Aorta (tissue), 5 donors: ENCODE data around the gene FRMD4A. TPM values are rescaled to one million over a fixed set of nuclear protein-coding genes. Genes with fewer than 3 reads are reported as not detected.

Experiments used
- ATAC-seq: fragments of 200-7000 bp; cut with Tn5 transposase; one replicate; pipeline ENCODE4 v1.9.1; 2022; ENCODE audit warnings: moderate library complexity; ENCODE audit not compliant: low FRiP score
- DNase-seq, 2 donors: peaks; one replicate each; pipeline ENCODE4 v3.0.0-alpha.2; 2020
- H3K27ac ChIP-seq, 2 donors: one replicate each; pipeline ENCODE4 v1.5.1; 2013; ENCODE audit warnings: low read length in 2 of 2, mild to moderate bottlenecking in 2 of 2, moderate library complexity in 2 of 2, control low read depth in 1 of 2, inconsistent platforms in 1 of 2, low read depth in 1 of 2
- H3K27me3 ChIP-seq, 2 donors: one replicate each; pipeline ENCODE4 v1.6.1; 2013; ENCODE audit warnings: control low read depth in 1 of 2, low read length in 1 of 2, mild to moderate bottlenecking in 1 of 2, moderate library complexity in 1 of 2; ENCODE audit not compliant: insufficient read depth in 2 of 2, control insufficient read depth in 1 of 2
- H3K36me3 ChIP-seq, 2 donors: one replicate each; pipeline ENCODE4 v1.6.1; 2013; ENCODE audit warnings: control low read depth in 1 of 2, low read length in 1 of 2, mild to moderate bottlenecking in 1 of 2; ENCODE audit not compliant: insufficient read depth in 2 of 2, control insufficient read depth in 1 of 2
- H3K4me1 ChIP-seq, 2 donors: one replicate each; pipeline ENCODE4 v1.6.1; 2013; ENCODE audit warnings: low read length in 2 of 2, control low read depth in 1 of 2, mild to moderate bottlenecking in 1 of 2, moderate library complexity in 1 of 2; ENCODE audit not compliant: insufficient read depth in 2 of 2, control insufficient read depth in 1 of 2
- H3K4me3 ChIP-seq, 2 donors: one replicate each; pipeline ENCODE4 v1.5.1; 2013; ENCODE audit warnings: low read length in 2 of 2, control low read depth in 1 of 2, mild to moderate bottlenecking in 1 of 2
- H3K9me3 ChIP-seq: one replicate; pipeline ENCODE4 v1.6.1; 2013; ENCODE audit warnings: mild to moderate bottlenecking, low read length; ENCODE audit not compliant: control insufficient read depth
- WGBS, 2 donors: extraction: QIAGEN DNeasy Blood & Tissue Kit; methylation state at CpG; one replicate each; pipeline ENCODE4 v1.1.7; 2013; 5-methylcytosine and 5-hydroxymethylcytosine counted together
- intact Hi-C, 2 donors: fragments of 100-400 bp; cut with DNase I; formaldehyde crosslinking; loops; one replicate each; pipeline versions ENCODE4 v1.14.2 to v1.15.0; 2022
- polyA plus RNA-seq, 2 donors: library from polyadenylated mRNA; stranded (reverse); fragments of 200-250 nt; gene quantifications; one replicate each; pipeline ENCODE4 v1.2.3, GENCODE V29; 2013
- total RNA-seq, 2 donors: library from RNA; stranded (reverse); fragmentation: NEBNext Ultra II Directional; extraction: Animal tissue kit (Norgen Biotek cat#: 25700); gene quantifications; one replicate each; pipeline ENCODE4 v1.2.1, GENCODE V29; 2021
- donor health status: healthy with polysubstance abuse.
- donor health status: Bipolar disorder and iron deficiency.
- donor health status: DM: no; HTN: no; CAD: no.
- donor health status: DM: no; HTN: no; CAD: no.
- donor health status: DM: yes; HTN: yes; CAD: no.

FRMD4A gene
- total and polyA plus RNA-seq, 4 donors, result 11.4 to 65.6 (median 39.7) TPM

DNA sequence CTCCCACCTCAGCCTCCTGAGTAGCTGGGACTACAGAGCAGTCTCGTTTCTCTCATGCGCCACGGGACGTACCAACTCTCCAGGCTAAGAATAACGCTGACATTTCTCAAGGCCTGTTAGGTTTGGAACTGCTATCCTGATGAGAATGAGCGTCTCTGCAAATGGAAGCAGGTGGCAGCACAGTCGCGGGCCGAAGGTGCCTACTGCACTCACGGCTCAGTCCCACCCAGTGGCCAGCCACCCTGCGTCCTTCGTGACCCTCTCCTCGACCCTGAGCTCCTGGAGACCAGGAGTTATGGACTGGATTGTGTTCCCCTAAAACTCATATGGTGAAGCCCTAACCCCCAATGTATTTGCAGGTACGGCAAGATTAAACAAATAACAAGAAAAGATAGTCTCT, 469.8 kb downstream of the FRMD4A start:
- 89 to 90% methylated on average over 14 of the region's 14 CpGs for WGBS, 2 donors
- H3K27ac ChIP-seq, result no peak overlapping the region
- no peaks in the 10 kb centered on the region for H3K36me3 ChIP-seq
- peaks cover 2 to 5% of the 10 kb centered on the region in 2 donors for H3K4me1 ChIP-seq
- DNase-seq, result no peak
- no peak for ATAC-seq
- no peak overlapping the region for H3K4me3 ChIP-seq
- no peaks in the 10 kb centered on the region for H3K9me3 ChIP-seq
- intact Hi-C loops, result no loop called here
- no peaks in the 10 kb centered on the region for H3K27me3 ChIP-seq

DNA sequence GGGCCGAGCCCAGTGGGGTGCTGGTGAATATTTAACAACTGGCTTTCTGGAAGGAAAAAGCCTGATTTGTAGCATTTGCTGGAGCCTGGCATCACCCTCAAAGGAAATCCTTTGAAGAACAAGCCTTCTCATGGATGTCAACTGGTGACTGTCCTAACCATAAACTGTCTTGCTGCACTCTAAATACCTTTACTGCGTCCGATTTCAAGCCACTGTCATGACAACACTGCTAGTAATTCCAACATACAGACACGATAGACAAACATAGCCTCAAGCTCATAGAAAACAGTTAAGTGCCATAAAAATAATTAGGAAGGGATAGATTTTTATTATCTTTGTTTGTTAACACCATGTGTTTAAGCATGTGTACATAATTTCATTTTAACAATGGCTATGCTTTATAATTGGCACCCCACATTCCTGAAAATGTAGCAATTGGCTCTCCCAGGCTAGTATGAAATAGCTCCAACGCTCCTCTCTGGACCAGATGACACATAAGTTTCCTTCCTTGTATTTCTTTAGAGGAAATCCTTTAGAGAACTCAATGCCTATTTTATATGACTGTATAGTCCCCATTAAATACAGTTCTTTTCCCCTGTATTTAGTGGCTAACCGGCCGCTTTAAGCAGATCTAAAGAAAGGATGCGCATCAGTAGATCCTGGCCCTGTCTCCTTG, 470.6 kb downstream of the FRMD4A start:
- Histone ChIP-seq H3K9me3 (no peaks in the 10 kb centered on the region), H3K27ac (no peak overlapping the region), H3K36me3 (no peaks in the 10 kb centered on the region), H3K27me3 (no peaks in the 10 kb centered on the region), H3K4me3 (no peak overlapping the region), H3K4me1 (peaks cover 2 to 6% of the 10 kb centered on the region in 2 donors)
- ATAC-seq (no peak), DNase-seq (no peak)
- intact Hi-C loops, result no loop called here
- 40 to 44% methylated on average over 8 of the region's 8 CpGs for WGBS, 2 donors

- intact Hi-C loops, result no loop called here
- Histone ChIP-seq H3K4me1 (peaks cover 2 to 8% of the 10 kb centered on the region in 2 donors), H3K4me3 (no peak overlapping the region), H3K9me3 (no peaks in the 10 kb centered on the region), H3K27ac (no peak overlapping the region), H3K36me3 (no peaks in the 10 kb centered on the region), H3K27me3 (no peaks in the 10 kb centered on the region)
- WGBS, 2 donors, result 89 to 92% methylated on average over 11 of the region's 11 CpGs
- DNase-seq (no peak), ATAC-seq (no peak)
Measured at GRCh38 chr10:13858709-13859108, 472.0 kb downstream of the FRMD4A start.

- Histone ChIP-seq H3K9me3 (no peaks in the 10 kb centered on the region), H3K36me3 (no peaks in the 10 kb centered on the region), H3K4me1 (peaks cover 2 to 6% of the 10 kb centered on the region in 2 donors), H3K27me3 (no peaks in the 10 kb centered on the region), H3K27ac (no peak overlapping the region), H3K4me3 (no peak overlapping the region)
- ATAC-seq (no peak), DNase-seq (no peak)
- intact Hi-C loops, result no loop called here
- 91 to 93% methylated on average over 4 of the region's 4 CpGs for WGBS, 2 donors
Measured at GRCh38 chr10:13857451-13857850, 473.3 kb downstream of the FRMD4A start.

DNA sequence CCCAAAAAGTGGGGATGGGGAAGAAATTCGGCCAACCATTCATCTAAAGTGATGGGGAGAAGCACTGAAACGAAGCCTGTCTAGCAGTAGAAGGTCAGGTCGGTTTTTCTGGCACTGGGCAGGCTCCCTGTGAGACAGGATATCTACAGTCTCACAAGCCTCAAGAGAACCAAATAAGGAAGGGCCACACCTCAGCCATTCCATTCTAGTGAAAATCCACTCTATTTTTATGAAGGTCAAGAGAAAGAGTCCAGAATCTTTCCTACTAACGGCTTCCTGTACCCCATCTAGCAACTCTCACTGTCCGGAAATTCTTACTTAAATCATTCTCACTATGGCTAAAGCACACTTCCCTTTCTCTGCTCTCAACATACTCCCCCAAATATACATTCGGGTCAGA, 476.9 kb downstream of the FRMD4A start:
- 7% methylated on average over 6 of the region's 6 CpGs for WGBS, 2 donors
- DNase-seq, result no peak
- peaks cover 0 to 2% of the 10 kb centered on the region in 2 donors for H3K4me1 ChIP-seq
- H3K4me3 ChIP-seq, result no peak overlapping the region
- ATAC-seq, result peak; percentile 84
- intact Hi-C loops, result no loop called here
- H3K27ac ChIP-seq, result peak overlapping the region; percentile 88 to 94
- no peaks in the 10 kb centered on the region for H3K36me3 ChIP-seq
- no peaks in the 10 kb centered on the region for H3K27me3 ChIP-seq
- H3K9me3 ChIP-seq, result no peaks in the 10 kb centered on the region

GRCh38 chr10:13852872-13853271, 477.9 kb downstream of the FRMD4A start:
- peaks cover 0 to 2% of the 10 kb centered on the region in 2 donors for H3K4me1 ChIP-seq
- ATAC-seq, result peak; percentile 37
- no peak for DNase-seq
- peak overlapping the region; percentile 6 to 85 for H3K27ac ChIP-seq
- no peaks in the 10 kb centered on the region for H3K27me3 ChIP-seq
- WGBS, 2 donors, result 69 to 70% methylated on average over 5 of the region's 5 CpGs
- H3K4me3 ChIP-seq, result no peak overlapping the region
- no peaks in the 10 kb centered on the region for H3K36me3 ChIP-seq
- intact Hi-C loops, result no loop called here
- no peaks in the 10 kb centered on the region for H3K9me3 ChIP-seq

- Histone ChIP-seq H3K27me3 (no peaks in the 10 kb centered on the region), H3K4me3 (no peak overlapping the region), H3K9me3 (no peaks in the 10 kb centered on the region), H3K27ac (no peak overlapping the region), H3K36me3 (no peaks in the 10 kb centered on the region), H3K4me1 (peaks cover 0 to 2% of the 10 kb centered on the region in 2 donors)
- intact Hi-C loops, result no loop called here
- DNase-seq (no peak), ATAC-seq (no peak)
- WGBS, 2 donors, result 15% methylated on average over 2 of the region's 2 CpGs
Measured at GRCh38 chr10:13851906-13852305, 478.8 kb downstream of the FRMD4A start.

- intact Hi-C loops, result no loop called here
- DNase-seq, result no peak
- ATAC-seq, result no peak
- Histone ChIP-seq H3K36me3 (no peaks in the 10 kb centered on the region), H3K4me1 (no peaks in the 10 kb centered on the region), H3K4me3 (no peak overlapping the region), H3K27me3 (no peaks in the 10 kb centered on the region), H3K27ac (no peak overlapping the region), H3K9me3 (no peaks in the 10 kb centered on the region)
- 80 to 82% methylated on average over 15 to 16 of the region's 16 CpGs for WGBS, 2 donors
Measured at GRCh38 chr10:13848520-13849445, 481.9 kb downstream of the FRMD4A start.
